Naive thymus-derived CD8-positive, alpha-beta T cell (primary cell): ENCODE measurements around the gene TGFA. TPM values are rescaled to one million over a fixed set of nuclear protein-coding genes. Genes with fewer than 3 reads are reported as not detected.

Source experiments
- ATAC-seq, 2 donors: fragments of 150-1000 bp; cut with Tn5 transposase in 1 of 2; sonication (Bioruptor Pico), chemical (Tn5 transposase) in 1 of 2; 1 replicate in 1 of 2; 2 replicates in 1 of 2; pipeline ENCODE4 v1.10.0; 2021; ENCODE audit warnings: mild to moderate bottlenecking in 2 of 2, moderate library complexity in 2 of 2
- POLR2A ChIA-PET: fragments of 350-600 bp; sonication (Branson Sonifier 250); formaldehyde crosslinking; loops from one replicate; lab custom pipeline; 2021; ENCODE audit warnings: antibody characterized with exemption; lab: Charles Lee
- DNase-seq, 10 donors: peaks; one replicate each; pipeline versions ENCODE4 v3.0.0 to v3.0.0-alpha.2; 2020 to 2022
- H3K27ac Mint-ChIP-seq, 10 donors: one replicate each; pipeline ENCODE4 v1.8.0; 2020 to 2022; ENCODE audit warnings: mild to moderate bottlenecking in 10 of 10, mixed read lengths in 10 of 10, moderate library complexity in 4 of 10, inconsistent platforms in 1 of 10
- H3K27me3 Mint-ChIP-seq, 5 donors: one replicate each; pipeline ENCODE4 v1.8.0; 2021 to 2022; ENCODE audit warnings: mixed read lengths in 5 of 5
- H3K36me3 Mint-ChIP-seq, 3 donors: one replicate each; pipeline ENCODE4 v1.8.0; 2020 to 2022; ENCODE audit warnings: mixed read lengths in 3 of 3, mild to moderate bottlenecking in 2 of 3, inconsistent platforms in 1 of 3
- H3K4me1 Mint-ChIP-seq, 4 donors: one replicate each; pipeline ENCODE4 v1.8.0; 2021 to 2022; ENCODE audit warnings: mixed read lengths in 4 of 4
- H3K4me3 Mint-ChIP-seq, 10 donors: one replicate each; pipeline ENCODE4 v1.8.0; 2020 to 2022; ENCODE audit warnings: mild to moderate bottlenecking in 10 of 10, mixed read lengths in 10 of 10, moderate library complexity in 6 of 10, inconsistent platforms in 1 of 10
- H3K9me3 Mint-ChIP-seq, 9 donors: one replicate each; pipeline ENCODE4 v1.8.0; 2020 to 2022; ENCODE audit warnings: mixed read lengths in 9 of 9, mild to moderate bottlenecking in 3 of 9, inconsistent platforms in 1 of 9, moderate library complexity in 1 of 9
- polyA plus RNA-seq, 3 donors: library from polyadenylated mRNA; unstranded; fragments of 300-500 nt; fragmentation: Illumina TruSeq; gene quantifications; one replicate each; pipeline ENCODE4 v1.2.3, GENCODE V29; 2021
- total RNA-seq, 8 experiments: library from RNA in 2 of 8; stranded (reverse) in 2 of 8; gene quantifications; one replicate each; pipeline ENCODE4 v1.2.3 and lab custom pipeline; 2021 to 2026

The TGFA gene
- total and polyA plus RNA-seq, 5 experiments from 2014 or later: 0.61 to 1.5 (median 0.76) TPM

GRCh38 chr2:70549962-70550361, 3.7 kb downstream of the TGFA start:
- H3K36me3 Mint-ChIP-seq: no peaks in the 10 kb centered on the region
- H3K9me3 Mint-ChIP-seq: no peaks in the 10 kb centered on the region
- DNase-seq (no peak), ATAC-seq (no peak)
- peaks cover 0 to 2% (median 0%) of the 10 kb centered on the region in 5 donors for H3K27me3 Mint-ChIP-seq
- H3K4me3 Mint-ChIP-seq: no peak overlapping the region
- no peak overlapping the region for H3K27ac Mint-ChIP-seq
- peaks cover 19 to 30% (median 26%) of the 10 kb centered on the region in 4 donors for H3K4me1 Mint-ChIP-seq
- POLR2A ChIA-PET: no interaction called here

- ATAC-seq (no peak), DNase-seq (no peak)
- Mint-ChIP-seq H3K27me3 (no peaks in the 10 kb centered on the region), H3K4me1 (peaks cover 17 to 23% (median 19%) of the 10 kb centered on the region in 4 donors), H3K27ac (no peak overlapping the region), H3K36me3 (no peaks in the 10 kb centered on the region), H3K9me3 (no peaks in the 10 kb centered on the region), H3K4me3 (no peak overlapping the region)
- POLR2A ChIA-PET: no interaction called here
Measured at GRCh38 chr2:70549064-70549710, 4.4 kb downstream of the TGFA start.

DNA sequence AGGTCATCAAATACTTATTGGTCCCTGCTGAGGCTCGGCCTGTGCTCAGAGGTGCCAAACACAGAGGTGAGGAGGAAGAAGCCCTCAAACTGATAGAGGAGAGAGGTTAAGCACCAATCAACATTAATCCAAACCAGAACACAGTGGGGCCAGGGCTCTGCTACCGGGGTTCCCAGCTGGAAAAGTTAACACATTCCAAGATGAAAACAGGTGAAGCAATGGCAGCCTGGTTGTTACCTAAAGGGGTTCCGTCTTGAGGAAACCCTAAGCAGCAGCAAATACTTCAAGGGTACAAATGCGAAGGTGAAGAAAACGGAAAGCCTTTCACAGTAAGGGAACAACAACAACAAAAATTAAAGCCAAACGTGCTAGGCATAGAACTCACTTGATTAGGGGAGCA, 5.4 kb downstream of the TGFA start:
- peaks cover 14 to 18% (median 17%) of the 10 kb centered on the region in 4 donors for H3K4me1 Mint-ChIP-seq
- POLR2A ChIA-PET: no interaction called here
- no peak for ATAC-seq

DNA sequence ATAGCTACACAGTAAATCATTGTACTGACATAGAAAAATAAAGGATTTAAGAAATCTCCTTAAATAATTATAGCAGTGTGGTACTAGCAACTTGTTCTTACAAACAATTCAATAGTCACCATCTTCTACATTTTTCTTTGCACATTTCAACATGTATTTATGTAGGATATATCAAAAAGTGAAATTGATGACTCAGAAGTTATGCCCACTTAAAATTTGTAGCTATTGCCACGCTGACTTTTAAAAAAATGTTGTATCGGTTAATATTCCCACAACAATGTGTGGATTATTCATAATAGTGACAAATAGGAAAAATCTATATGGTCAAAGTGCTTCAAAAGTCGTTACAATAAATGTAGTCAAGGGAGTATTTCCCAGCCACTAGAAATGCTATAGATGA, 6.7 kb downstream of the TGFA start:
- POLR2A ChIA-PET: no interaction called here
- DNase-seq (no peak), ATAC-seq (no peak)
- Mint-ChIP-seq H3K27me3 (no peaks in the 10 kb centered on the region), H3K4me1 (peaks cover 1 to 4% (median 4%) of the 10 kb centered on the region in 4 donors), H3K27ac (no peak overlapping the region), H3K4me3 (no peak overlapping the region), H3K36me3 (no peaks in the 10 kb centered on the region), H3K9me3 (no peaks in the 10 kb centered on the region)

More for the DNA sequence above, 5.4 kb downstream of the TGFA start:
- Mint-ChIP-seq H3K9me3 (no peaks in the 10 kb centered on the region), H3K4me3 (no peak overlapping the region), H3K27me3 (no peaks in the 10 kb centered on the region), H3K36me3 (no peaks in the 10 kb centered on the region), H3K27ac (no peak overlapping the region)
- no peak for DNase-seq

DNA sequence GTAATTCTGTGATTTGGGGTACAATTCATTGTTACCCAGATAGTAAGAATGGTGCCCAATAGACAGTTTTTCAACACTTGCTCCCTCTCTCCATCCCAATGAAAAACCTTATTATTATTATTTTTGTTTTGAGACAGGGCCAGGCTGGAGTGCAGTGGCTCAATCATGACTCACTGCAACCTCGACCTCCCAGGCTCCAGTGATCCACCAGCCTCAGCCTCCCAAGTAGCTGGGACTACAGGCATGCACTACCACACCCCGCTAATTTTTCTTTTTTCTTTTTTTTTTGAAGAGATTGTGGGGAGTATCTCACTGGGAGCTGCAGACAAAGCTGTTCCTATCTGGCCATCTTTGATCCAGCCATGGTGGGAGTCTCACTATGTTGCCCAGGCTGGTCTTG, 7.2 kb downstream of the TGFA start:
- Mint-ChIP-seq H3K4me3 (no peak overlapping the region), H3K36me3 (no peaks in the 10 kb centered on the region), H3K9me3 (no peaks in the 10 kb centered on the region), H3K4me1 (no peaks in the 10 kb centered on the region), H3K27me3 (peaks cover 0 to under 1% (median 0%) of the 10 kb centered on the region in 5 donors), H3K27ac (no peak overlapping the region)
- no peak for DNase-seq
- POLR2A ChIA-PET: no interaction called here
- ATAC-seq: no peak

- H3K36me3 Mint-ChIP-seq: peaks cover 0 to 6% (median under 1%) of the 10 kb centered on the region in 3 donors
- no peak overlapping the region for H3K27ac Mint-ChIP-seq
Measured at GRCh38 chr2:70541481-70542020, 12.1 kb downstream of the TGFA start.

GRCh38 chr2:70537840-70538239, 15.8 kb downstream of the TGFA start:
- POLR2A ChIA-PET: no interaction called here
- Mint-ChIP-seq H3K27ac (no peak overlapping the region), H3K4me3 (no peak overlapping the region), H3K27me3 (peaks cover 0 to 6% (median 0%) of the 10 kb centered on the region in 5 donors), H3K4me1 (peaks cover 0 to 7% (median 0%) of the 10 kb centered on the region in 4 donors), H3K9me3 (peaks cover 0 to 17% (median 8%) of the 10 kb centered on the region in 9 donors), H3K36me3 (peaks cover 0 to 12% (median 8%) of the 10 kb centered on the region in 3 donors)
- DNase-seq (no peak), ATAC-seq (no peak)

More at GRCh38 chr2:70541481-70542020, 12.1 kb downstream of the TGFA start:
- Mint-ChIP-seq H3K27me3 (peaks cover 0 to 2% (median 0%) of the 10 kb centered on the region in 5 donors), H3K9me3 (peaks cover 0 to 9% (median 0%) of the 10 kb centered on the region in 9 donors), H3K4me1 (no peaks in the 10 kb centered on the region), H3K4me3 (no peak overlapping the region)
- no peak for DNase-seq
- POLR2A ChIA-PET: no interaction called here
- ATAC-seq: no peak

- DNase-seq: no peak
- H3K4me3 Mint-ChIP-seq: no peak overlapping the region
Measured at GRCh38 chr2:70536517-70537055, 17.0 kb downstream of the TGFA start.

GRCh38 chr2:70535573-70535972, 18.1 kb downstream of the TGFA start:
- Mint-ChIP-seq H3K4me3 (no peak overlapping the region), H3K27me3 (peaks cover 0 to 6% (median 0%) of the 10 kb centered on the region in 5 donors), H3K4me1 (peaks cover 0 to 16% (median 0%) of the 10 kb centered on the region in 4 donors), H3K36me3 (peaks cover 0 to 16% (median 15%) of the 10 kb centered on the region in 3 donors), H3K9me3 (peaks cover 0 to 17% (median 8%) of the 10 kb centered on the region in 9 donors), H3K27ac (no peak overlapping the region)
- POLR2A ChIA-PET: no interaction called here
- no peak for DNase-seq
- ATAC-seq: no peak

More at GRCh38 chr2:70536517-70537055, 17.0 kb downstream of the TGFA start:
- Mint-ChIP-seq H3K9me3 (peaks cover 0 to 17% (median 8%) of the 10 kb centered on the region in 9 donors), H3K36me3 (peaks cover 0 to 13% (median 13%) of the 10 kb centered on the region in 3 donors), H3K4me1 (peaks cover 0 to 12% (median 0%) of the 10 kb centered on the region in 4 donors), H3K27me3 (peaks cover 0 to 6% (median 0%) of the 10 kb centered on the region in 5 donors), H3K27ac (no peak overlapping the region)
- ATAC-seq: no peak
- POLR2A ChIA-PET: no interaction called here

DNA sequence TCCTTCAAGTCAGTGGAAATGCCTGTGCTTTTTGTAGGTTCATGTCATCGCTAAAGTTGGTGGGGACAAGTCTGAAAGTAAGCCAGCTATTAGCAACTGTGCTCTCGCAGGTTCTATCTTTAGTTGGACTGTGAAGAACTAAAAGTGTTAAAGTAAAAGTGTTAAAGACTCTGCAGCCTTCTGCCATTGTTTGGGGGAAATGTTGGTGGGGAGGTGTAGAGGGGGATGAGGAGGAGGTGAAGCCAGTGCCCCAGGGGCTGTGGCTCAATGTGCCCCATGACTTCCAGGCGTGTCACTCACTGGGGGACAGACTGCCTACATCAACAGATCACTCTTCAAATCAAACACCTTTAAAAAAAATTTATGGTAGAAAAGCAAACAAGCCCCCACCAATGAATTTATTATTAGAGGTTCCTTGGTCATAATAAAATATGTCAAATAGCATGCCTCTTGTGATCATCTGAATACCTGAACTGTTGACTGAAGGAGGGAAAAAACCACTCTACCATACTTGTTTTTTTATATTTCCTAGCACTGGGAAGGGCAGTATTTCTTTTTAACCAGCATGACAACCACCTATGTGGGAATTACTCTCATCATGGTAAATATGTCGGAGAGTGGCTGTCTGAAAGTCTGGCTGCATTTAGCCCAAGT, 19.3 kb downstream of the TGFA start:
- DNase-seq (no peak), ATAC-seq (no peak)
- Mint-ChIP-seq H3K27me3 (peaks cover 0 to 6% (median 0%) of the 10 kb centered on the region in 5 donors), H3K4me1 (peaks cover 0 to 20% (median 0%) of the 10 kb centered on the region in 4 donors), H3K4me3 (no peak overlapping the region), H3K9me3 (peaks cover 0 to 17% (median 8%) of the 10 kb centered on the region in 9 donors), H3K36me3 (peaks cover 0 to 16% (median 15%) of the 10 kb centered on the region in 3 donors), H3K27ac (peak overlapping the region in 1 of 10 donors; percentile 52)
- POLR2A ChIA-PET: no interaction called here

DNA sequence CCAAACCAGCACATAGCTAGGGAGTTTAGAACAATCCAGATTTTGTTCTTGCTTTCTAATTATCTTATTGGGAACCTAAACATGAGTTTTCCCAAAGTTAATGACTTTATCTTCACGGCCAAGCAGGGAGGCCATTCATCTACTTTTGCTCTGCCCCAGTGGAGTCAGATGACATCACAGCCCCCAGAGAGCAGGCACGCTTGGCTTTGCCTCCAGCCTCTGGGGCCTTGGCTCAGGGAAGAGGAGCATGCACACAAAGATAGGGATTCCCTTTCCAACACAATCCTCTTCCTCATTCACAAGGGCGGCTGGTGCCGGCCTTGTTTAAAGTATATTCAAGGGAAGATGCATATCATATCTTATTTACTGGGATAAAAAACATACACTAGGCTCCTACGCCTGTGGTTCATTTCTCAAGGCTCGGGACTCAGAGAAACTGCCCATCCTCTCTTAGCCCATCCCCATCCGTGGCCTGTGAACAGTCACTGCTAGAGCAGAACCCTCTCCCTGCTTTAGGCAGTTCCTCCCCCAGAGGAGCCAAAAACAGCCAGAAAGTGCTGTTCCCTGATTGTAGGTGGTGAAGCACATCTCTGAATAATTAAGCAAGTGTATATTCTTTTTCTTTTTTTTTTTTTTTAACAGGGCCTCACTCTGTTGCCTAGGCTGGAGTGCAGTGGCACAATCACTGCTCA, 21.2 kb downstream of the TGFA start:
- no peak overlapping the region for H3K4me3 Mint-ChIP-seq
- ATAC-seq (no peak), DNase-seq (no peak)
- H3K27me3 Mint-ChIP-seq: peaks cover 0 to 6% (median 0%) of the 10 kb centered on the region in 5 donors
- no peak overlapping the region for H3K27ac Mint-ChIP-seq
- POLR2A ChIA-PET: no interaction called here
- H3K9me3 Mint-ChIP-seq: peaks cover 0 to 13% (median 7%) of the 10 kb centered on the region in 9 donors
- peaks cover 0 to 23% (median 0%) of the 10 kb centered on the region in 4 donors for H3K4me1 Mint-ChIP-seq
- peaks cover 0 to 15% (median 15%) of the 10 kb centered on the region in 3 donors for H3K36me3 Mint-ChIP-seq

- no peak for DNase-seq
- H3K27ac Mint-ChIP-seq: no peak overlapping the region
- ATAC-seq: no peak
- peaks cover 0 to 23% (median 0%) of the 10 kb centered on the region in 4 donors for H3K4me1 Mint-ChIP-seq
- peaks cover 0 to 8% (median 7%) of the 10 kb centered on the region in 9 donors for H3K9me3 Mint-ChIP-seq
- peaks cover 0 to 6% (median 0%) of the 10 kb centered on the region in 5 donors for H3K27me3 Mint-ChIP-seq
- no peak overlapping the region for H3K4me3 Mint-ChIP-seq
- H3K36me3 Mint-ChIP-seq: peaks cover 0 to 15% (median 10%) of the 10 kb centered on the region in 3 donors
- POLR2A ChIA-PET: no interaction called here
Measured at GRCh38 chr2:70531419-70532086, 22.1 kb downstream of the TGFA start.
